ENCODE data around the gene FURIN.

FURIN gene

DNA sequence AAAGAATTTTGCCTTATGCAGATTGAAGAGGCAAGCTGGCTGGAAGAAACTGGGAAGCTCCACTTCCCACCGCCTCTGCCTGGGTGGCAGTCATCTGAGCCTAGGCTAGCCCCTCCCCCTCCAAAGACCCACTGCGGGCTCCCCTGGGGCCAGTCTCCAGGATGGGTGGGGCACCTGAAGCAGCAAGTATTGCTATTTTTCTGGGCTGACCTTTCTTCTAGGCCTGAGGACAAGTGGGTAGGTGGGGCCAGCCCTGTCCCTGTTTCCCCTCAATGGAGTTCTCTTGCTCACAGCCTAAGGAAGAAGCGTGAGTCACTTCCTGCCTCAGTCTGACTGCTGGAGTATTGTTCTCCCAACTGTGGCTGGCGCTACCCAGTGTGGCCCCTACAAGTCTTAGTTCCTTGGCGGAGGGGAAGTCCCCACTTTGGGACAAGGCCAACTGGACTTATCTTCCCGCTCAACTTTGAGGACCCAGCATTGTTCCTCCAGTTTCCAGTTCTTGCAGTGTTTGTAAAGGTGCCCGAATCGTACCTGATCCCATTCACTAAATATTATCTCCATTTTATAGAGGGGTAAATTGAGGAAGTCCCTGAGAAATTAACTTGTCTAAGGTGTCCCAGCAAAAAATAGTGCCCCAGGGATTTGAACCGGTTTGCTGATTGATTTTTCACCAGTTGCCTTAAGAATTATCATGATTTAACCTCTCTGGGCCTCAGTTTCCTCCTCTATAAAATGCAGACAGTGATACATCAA lies 1.4 kb downstream of the FURIN start:
- TF ChIP-seq, protein P1, sequence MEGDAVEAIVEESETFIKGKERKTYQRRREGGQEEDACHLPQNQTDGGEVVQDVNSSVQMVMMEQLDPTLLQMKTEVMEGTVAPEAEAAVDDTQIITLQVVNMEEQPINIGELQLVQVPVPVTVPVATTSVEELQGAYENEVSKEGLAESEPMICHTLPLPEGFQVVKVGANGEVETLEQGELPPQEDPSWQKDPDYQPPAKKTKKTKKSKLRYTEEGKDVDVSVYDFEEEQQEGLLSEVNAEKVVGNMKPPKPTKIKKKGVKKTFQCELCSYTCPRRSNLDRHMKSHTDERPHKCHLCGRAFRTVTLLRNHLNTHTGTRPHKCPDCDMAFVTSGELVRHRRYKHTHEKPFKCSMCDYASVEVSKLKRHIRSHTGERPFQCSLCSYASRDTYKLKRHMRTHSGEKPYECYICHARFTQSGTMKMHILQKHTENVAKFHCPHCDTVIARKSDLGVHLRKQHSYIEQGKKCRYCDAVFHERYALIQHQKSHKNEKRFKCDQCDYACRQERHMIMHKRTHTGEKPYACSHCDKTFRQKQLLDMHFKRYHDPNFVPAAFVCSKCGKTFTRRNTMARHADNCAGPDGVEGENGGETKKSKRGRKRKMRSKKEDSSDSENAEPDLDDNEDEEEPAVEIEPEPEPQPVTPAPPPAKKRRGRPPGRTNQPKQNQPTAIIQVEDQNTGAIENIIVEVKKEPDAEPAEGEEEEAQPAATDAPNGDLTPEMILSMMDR (IDR thresholded peaks at IDR 0.05; ENCODE audit: low read depth, low read length): no peak
- DNase-seq (ENCODE audit: low read depth, low spot score): peak; percentile 92
- in situ Hi-C loops (cut with HindIII; ENCODE audit: low sequenced_read_pairs): no loop called here
- no peak overlapping the region for H3K4me3 ChIP-seq (ENCODE audit: low read depth, low read length)

DNA sequence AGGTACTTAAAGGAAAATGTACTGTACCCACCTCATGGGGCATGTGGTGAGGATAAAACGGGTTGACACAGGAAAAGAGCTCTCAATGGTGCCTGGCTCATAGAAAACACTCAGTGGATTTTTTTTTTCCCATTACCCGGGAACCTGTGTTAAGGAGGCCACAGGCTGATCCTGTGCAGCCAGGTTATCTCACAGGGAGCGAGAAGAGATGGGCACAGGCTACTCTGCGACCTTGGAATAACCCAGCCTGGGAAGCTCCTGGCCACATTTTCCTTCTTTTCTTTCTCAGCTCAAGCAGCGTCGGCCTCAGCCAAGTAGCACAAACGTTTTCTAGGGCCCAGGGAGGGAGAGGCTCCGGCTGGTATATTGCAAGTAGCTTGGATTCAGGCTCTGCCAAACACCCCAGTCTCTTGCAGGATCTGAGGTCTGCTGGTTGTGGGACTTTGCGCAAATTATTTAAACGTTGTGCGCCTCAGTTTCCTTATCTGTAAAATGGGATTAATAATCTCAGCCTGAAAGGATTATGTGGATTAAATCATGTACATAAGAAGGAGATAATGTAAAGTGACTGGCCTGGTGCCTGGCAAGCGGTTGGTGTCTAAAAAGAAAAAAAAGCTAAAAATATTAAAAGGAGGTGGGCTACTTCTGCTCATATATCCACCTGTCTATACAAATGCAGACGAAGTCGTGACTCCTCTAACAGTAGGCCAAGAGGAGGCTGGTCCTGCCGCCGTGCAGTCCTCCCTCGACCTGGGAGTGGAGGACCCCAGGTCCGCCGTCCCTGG lies 2.2 kb downstream of the FURIN start:
- in situ Hi-C loops (cut with HindIII; ENCODE audit: low sequenced_read_pairs): no loop called here
- peak overlapping the region; percentile 70 for H3K4me3 ChIP-seq (ENCODE audit: low read depth, low read length)
- peak; percentile 47 for DNase-seq (ENCODE audit: low read depth, low spot score)
- TF ChIP-seq, protein P1 (IDR thresholded peaks at IDR 0.05; ENCODE audit: low read depth, low read length): no peak

DNA sequence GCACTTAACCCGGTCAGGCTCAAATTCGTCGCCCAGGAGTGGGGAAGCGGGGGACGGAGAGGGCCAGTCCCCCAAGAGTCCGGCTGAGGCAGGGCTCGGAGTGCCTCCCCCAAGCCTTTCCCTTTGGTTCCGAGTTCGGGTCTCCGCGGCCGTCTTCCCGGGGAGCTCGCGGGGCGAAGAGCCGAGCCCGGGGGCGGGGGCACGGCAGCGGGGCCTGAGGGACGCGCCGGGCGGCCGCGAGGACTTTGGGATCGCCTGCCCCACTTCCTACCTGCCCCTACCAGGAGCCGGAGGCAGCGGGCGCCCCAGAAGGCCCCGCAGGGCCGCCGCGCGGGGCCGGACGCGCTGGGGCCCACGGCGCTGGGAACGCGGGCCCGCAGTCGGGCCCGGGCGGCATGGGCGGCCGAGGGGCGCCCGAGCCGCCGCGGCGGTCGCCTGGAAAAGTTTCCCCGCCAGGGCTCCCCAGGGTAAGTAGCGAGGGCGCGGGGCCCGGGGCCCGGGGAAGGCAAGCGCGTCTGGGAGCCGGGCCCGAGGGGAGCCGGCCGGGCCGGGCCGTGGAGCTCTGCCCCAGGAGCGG lies 2.8 kb downstream of the FURIN start:
- H3K4me3 ChIP-seq (ENCODE audit: low read depth, low read length): peak overlapping the region; percentile 70
- TF ChIP-seq, protein P1 (IDR thresholded peaks at IDR 0.05; ENCODE audit: low read depth, low read length): no peak
- no peak for DNase-seq (ENCODE audit: low read depth, low spot score)
- in situ Hi-C loops (cut with HindIII; ENCODE audit: low sequenced_read_pairs): no loop called here

DNA sequence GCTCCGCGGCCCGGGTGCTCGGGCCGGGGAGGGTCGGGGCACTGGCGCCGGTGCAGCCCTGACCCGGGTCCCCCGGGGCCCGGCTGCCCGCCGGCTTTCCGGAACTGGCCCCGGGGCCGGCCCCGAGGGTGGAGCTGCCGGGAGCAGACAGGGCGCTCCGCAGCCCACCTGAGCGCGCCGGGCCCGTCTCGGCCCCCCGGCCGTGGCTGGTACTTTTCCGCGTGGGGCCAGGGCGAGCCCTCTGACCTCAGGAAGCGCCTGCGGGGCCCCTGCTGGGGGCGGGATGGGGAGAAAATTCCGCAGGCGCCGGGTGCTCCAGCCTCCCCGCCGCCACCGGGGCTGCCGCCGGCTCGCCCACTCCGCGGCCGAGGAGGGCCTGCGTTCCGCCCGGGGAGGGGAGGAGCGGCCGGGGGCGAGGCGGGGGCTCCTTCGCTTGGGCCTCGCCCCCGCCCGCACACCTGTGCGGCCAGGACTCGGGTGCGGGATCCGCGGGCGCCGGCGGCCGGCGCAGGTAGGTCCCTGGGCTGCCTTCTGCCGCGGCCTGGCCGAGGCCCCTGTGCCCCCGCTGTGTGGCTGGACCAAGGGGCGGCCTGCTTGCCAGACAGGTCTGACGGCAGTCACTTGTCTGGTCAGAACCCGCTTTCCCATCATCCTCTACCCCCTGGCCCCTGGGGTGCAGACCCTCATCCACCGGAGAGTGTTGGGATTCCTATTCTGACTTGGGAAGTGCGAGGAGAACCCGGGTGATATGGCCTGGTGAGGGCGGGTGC lies 3.5 kb downstream of the FURIN start:
- H3K4me3 ChIP-seq (ENCODE audit: low read depth, low read length): peak overlapping the region; percentile 70
- no peak for DNase-seq (ENCODE audit: low read depth, low spot score)
- TF ChIP-seq, protein P1 (IDR thresholded peaks at IDR 0.05; ENCODE audit: low read depth, low read length): no peak
- in situ Hi-C loops (cut with HindIII; ENCODE audit: low sequenced_read_pairs): no loop called here

DNA sequence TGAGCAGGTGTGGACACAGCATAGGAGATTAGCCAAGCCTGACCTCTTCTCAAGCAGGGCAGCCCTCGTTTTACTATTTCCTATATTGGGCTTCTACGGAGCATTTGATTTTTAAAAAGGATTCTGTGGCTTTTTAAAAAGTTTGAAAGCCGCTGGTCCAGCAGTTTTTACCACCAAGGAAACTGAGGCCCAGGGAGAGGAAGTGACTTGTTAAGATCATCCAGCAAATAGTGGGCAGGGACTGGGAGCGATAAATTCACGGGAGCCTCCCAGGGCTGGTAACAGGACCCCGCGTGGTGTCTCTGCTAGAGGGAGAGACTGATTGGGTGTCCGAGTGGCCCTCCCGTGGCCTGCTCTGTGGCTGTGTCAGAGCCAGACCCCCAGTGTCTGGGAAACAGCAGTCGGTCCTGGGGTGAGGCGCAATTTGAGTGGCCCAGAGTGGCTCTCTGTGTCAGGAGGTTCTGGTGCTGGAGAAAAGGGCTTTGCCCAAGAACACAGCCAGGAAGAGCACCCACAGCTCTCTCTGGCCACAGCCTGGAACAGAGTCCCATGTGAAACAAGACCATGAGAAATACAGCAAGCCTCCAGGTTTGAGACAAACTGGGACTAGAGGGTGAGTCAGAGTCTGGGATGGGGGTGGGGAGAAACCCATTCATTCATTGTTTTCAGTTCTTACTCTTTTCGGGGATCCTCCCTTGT lies 4.2 kb downstream of the FURIN start:
- TF ChIP-seq, protein P1 (IDR thresholded peaks at IDR 0.05; ENCODE audit: low read depth, low read length): no peak
- in situ Hi-C loops (cut with HindIII; ENCODE audit: low sequenced_read_pairs): no loop called here
- peak; percentile 84 for DNase-seq (ENCODE audit: low read depth, low spot score)
- H3K4me3 ChIP-seq (ENCODE audit: low read depth, low read length): peak overlapping the region; percentile 70

Measured in astrocyte of the spinal cord (primary cell).